ENCODE measurements around the gene CDKN1C.

The CDKN1C gene

DNA sequence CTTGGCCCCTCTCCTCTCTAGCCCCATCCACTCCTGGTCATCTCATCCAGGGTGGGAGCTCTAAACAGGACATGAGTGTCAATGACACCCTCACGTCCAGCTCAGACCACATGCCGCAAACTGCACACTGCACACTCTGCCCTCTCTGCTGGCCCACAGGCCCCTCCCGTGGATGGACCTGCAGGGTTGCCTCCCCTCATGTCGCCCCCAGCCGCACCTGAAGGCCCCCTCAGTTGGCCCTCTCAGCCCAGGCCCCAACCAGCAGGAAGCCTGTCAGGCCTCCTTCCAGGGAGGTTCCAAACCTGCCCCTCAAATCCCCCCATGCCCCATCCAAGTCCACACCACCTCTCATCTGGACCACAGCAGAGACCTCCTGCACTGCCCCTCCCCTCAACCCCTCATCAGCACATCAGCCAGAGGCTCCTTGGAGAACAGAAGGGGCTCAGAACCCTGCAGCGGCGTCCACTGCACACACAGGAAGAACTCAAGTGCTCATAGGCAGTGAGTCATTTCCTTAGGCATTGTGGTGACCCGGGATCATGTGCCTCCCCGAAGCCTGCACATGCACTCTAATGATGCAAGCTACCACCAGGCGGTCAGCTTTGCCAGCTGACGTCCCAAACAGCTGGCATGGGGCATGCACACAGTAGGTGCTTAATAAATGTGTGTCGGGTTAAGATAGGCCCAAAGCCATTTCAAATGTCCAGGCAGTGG, 12.9 kb upstream of the CDKN1C start:
- Histone ChIP-seq H3K27me3 (no peaks in the 10 kb centered on the region), H3K36me3 (no peaks in the 10 kb centered on the region), H3K4me3 (no peak overlapping the region), H3K27ac (peak overlapping the region; percentile 28 to 43), H3K4me1 (peaks cover 0 to 33% (median 24%) of the 10 kb centered on the region in 4 donors), H3K9me3 (no peaks in the 10 kb centered on the region)
- intact Hi-C loops (cut with DNase I; ENCODE audit: low total_unique reads) = loop anchor here (10.0 kb wide), 2 partner anchors 474 to 594 kb away; partner anchors contain the start of genes C11orf21 and TSPAN32
- peak; percentile 82 to 84 for DNase-seq
- TF ChIP-seq, protein P1, sequence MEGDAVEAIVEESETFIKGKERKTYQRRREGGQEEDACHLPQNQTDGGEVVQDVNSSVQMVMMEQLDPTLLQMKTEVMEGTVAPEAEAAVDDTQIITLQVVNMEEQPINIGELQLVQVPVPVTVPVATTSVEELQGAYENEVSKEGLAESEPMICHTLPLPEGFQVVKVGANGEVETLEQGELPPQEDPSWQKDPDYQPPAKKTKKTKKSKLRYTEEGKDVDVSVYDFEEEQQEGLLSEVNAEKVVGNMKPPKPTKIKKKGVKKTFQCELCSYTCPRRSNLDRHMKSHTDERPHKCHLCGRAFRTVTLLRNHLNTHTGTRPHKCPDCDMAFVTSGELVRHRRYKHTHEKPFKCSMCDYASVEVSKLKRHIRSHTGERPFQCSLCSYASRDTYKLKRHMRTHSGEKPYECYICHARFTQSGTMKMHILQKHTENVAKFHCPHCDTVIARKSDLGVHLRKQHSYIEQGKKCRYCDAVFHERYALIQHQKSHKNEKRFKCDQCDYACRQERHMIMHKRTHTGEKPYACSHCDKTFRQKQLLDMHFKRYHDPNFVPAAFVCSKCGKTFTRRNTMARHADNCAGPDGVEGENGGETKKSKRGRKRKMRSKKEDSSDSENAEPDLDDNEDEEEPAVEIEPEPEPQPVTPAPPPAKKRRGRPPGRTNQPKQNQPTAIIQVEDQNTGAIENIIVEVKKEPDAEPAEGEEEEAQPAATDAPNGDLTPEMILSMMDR (IDR thresholded peaks at IDR 0.05) = no peak

DNA sequence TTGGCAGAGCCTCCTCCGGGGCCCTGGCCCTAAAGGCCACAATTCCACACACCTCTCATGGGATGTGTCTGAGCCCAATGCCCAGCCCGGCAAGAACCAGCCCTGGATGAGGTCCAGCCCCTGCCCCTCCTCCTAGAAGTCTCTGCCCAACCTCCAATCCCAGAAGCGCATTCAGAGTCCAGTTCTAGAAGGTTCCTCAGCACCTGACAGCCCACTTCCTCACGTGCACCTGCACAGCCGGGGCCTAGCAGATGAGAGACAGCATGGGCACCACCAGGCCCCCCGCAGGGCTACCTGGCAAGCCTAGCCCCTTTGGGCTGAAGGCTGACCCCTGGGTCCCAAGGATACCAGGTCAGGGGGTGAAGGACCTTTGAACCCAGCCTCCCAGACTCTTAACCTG, 11.5 kb upstream of the CDKN1C start:
- no peak for DNase-seq
- TF ChIP-seq, protein P1 (IDR thresholded peaks at IDR 0.05) = no peak
- H3K4me1 ChIP-seq = peaks cover 0 to 29% (median 20%) of the 10 kb centered on the region in 4 donors
- H3K27me3 ChIP-seq = peaks cover 0 to 8% of the 10 kb centered on the region in 2 donors
- no peaks in the 10 kb centered on the region for H3K9me3 ChIP-seq
- H3K4me3 ChIP-seq = no peak overlapping the region
- intact Hi-C loops (cut with DNase I; ENCODE audit: low total_unique reads) = loop anchor here (10.0 kb wide), 2 partner anchors 472 to 592 kb away; partner anchors contain the start of genes C11orf21 and TSPAN32
- no peaks in the 10 kb centered on the region for H3K36me3 ChIP-seq
- H3K27ac ChIP-seq = no peak overlapping the region

DNA sequence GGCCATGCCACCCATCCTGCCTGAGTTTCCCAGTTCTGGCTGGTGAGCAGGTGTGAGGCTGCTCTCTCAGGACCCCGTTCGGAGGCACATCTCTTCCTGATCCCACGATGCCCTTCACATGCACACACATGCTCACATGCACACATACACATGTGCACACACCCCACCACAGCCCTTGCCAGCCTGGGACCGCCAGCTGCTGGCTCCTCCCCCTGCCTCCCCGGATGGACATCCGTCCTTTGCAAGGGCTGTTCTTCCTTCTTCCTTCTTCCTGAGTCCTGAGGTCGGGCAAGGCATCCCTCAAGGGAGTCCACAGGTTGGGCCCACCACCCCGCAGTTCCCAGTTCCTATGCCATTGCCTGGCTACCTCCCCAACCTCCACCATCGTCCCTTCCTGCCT, 10.5 kb upstream of the CDKN1C start:
- TF ChIP-seq, protein P1 (IDR thresholded peaks at IDR 0.05) = no peak
- no peak for DNase-seq
- peaks cover 0 to 28% (median 20%) of the 10 kb centered on the region in 4 donors for H3K4me1 ChIP-seq

DNA sequence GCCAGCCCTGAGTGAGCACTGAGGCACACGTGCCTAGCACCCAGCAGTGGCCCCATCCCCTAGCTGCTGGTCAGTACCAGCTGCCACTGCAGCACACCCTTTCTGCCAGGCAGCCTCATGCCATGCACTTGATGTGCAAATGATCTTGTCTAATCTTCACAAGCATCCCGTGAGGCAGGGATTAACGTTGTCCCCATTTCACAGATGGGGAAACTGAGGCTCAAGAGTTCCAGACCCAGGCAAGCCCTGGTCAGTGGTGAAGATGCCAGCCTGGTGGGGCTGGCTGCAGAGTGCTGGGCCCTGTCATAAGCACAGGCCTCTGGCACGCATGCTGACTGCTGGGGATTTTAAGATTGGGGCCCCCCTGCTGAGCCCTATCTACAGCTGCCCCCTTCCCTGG, 8.4 kb upstream of the CDKN1C start:
- Histone ChIP-seq H3K27me3 (peaks cover 0 to 23% of the 10 kb centered on the region in 2 donors), H3K4me3 (no peak overlapping the region), H3K27ac (no peak overlapping the region), H3K9me3 (no peaks in the 10 kb centered on the region), H3K4me1 (peaks cover 0 to 27% (median 18%) of the 10 kb centered on the region in 4 donors), H3K36me3 (no peaks in the 10 kb centered on the region)
- intact Hi-C loops (cut with DNase I; ENCODE audit: low total_unique reads) = loop anchor here (10.0 kb wide), 2 partner anchors 469 to 589 kb away; partner anchors contain the start of genes C11orf21 and TSPAN32
- TF ChIP-seq, protein P1 (IDR thresholded peaks at IDR 0.05) = no peak
- no peak for DNase-seq

More for the DNA sequence above, 10.5 kb upstream of the CDKN1C start:
- intact Hi-C loops (cut with DNase I; ENCODE audit: low total_unique reads) = loop anchor here (10.0 kb wide), 2 partner anchors 471 to 591 kb away; partner anchors contain the start of genes C11orf21 and TSPAN32
- no peak overlapping the region for H3K27ac ChIP-seq
- no peak overlapping the region for H3K4me3 ChIP-seq
- H3K27me3 ChIP-seq = peaks cover 0 to 17% of the 10 kb centered on the region in 2 donors
- H3K9me3 ChIP-seq = no peaks in the 10 kb centered on the region
- H3K36me3 ChIP-seq = no peaks in the 10 kb centered on the region

DNA sequence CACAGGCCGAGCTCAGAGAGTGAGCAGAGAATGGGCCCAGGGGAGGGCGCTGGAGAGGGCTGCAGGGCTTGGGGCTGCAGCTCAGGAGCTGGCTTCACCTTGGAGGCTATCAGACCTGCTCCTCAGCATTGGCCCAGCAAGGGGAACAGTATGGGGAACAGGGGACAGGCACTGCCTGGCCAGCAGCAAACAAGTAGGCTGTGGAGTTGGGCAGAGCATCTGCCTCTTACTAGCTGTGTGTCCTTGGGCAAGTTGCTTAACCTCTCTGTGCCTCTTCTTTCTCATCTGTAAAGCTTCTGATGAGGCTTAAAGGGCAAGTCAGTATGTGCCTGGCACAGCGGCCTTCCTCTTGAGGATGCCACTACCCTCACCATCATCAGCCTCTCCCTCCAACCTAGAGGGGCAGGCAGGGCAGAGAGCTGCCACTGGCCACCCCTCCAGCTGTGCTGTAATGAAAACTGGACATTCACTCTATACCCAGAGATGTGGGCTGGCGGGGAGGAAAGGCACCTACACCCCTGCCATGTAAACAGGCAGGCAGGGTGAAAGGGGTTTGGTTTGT, 7.5 kb upstream of the CDKN1C start:
- intact Hi-C loops (cut with DNase I; ENCODE audit: low total_unique reads) = loop anchor here (10.0 kb wide), 2 partner anchors 468 to 588 kb away; partner anchors contain the start of genes C11orf21 and TSPAN32
- H3K9me3 ChIP-seq = no peaks in the 10 kb centered on the region
- no peak for DNase-seq
- peaks cover 0 to 30% (median 14%) of the 10 kb centered on the region in 4 donors for H3K4me1 ChIP-seq
- H3K36me3 ChIP-seq = no peaks in the 10 kb centered on the region
- H3K4me3 ChIP-seq = peak overlapping the region; percentile 39 to 51
- TF ChIP-seq, protein P1 (IDR thresholded peaks at IDR 0.05) = no peak
- no peak overlapping the region for H3K27ac ChIP-seq
- peaks cover 0 to 23% of the 10 kb centered on the region in 2 donors for H3K27me3 ChIP-seq

Measured in tibial artery (tissue), 4 donors.